CD4-positive, alpha-beta T cell (primary cell): ENCODE results near the gene UBA3. TPM values are rescaled to one million over a fixed set of nuclear protein-coding genes. Genes with fewer than 3 reads are reported as not detected.

Source experiments
- ATAC-seq: fragments of 200-7000 bp; cut with Tn5 transposase; one replicate; pipeline ENCODE4 v1.10.0; 2022; ENCODE audit warnings: mild to moderate bottlenecking; ENCODE audit not compliant: poor library complexity
- CTCF ChIA-PET: fragments of 350-600 bp; sonication (Branson Sonifier 250); formaldehyde crosslinking; loops from one replicate; lab custom pipeline; 2021; ENCODE audit warnings: antibody characterized with exemption, inconsistent platforms; lab: Charles Lee
- POLR2A ChIA-PET: fragments of 350-600 bp; sonication (Branson Sonifier 250); formaldehyde crosslinking; loops from one replicate; lab custom pipeline; 2021; ENCODE audit warnings: antibody characterized with exemption, inconsistent platforms; lab: Charles Lee
- DNase-seq, 14 experiments: peaks; one replicate each; pipeline ENCODE4 v3.0.0-alpha.2; 2013 to 2020; ENCODE audit warnings: mixed read lengths in 2 of 14
- H3K27ac ChIP-seq, 2 donors: one replicate each; pipeline versions ENCODE4 v1.5.1 to v1.7.0; 2013; ENCODE audit warnings: low read length in 2 of 2, low read depth in 1 of 2, mild to moderate bottlenecking in 1 of 2
- H3K27me3 ChIP-seq, 2 experiments: 1 replicate in 1 of 2; 2 replicates in 1 of 2; pipeline versions ENCODE4 v1.6.1 to v1.7.0; 2013; ENCODE audit warnings: low read length in 2 of 2, control low read depth in 1 of 2, mild to moderate bottlenecking in 1 of 2, moderate library complexity in 1 of 2; ENCODE audit not compliant: insufficient read depth in 2 of 2, control insufficient read depth in 1 of 2
- H3K36me3 ChIP-seq: one replicate; pipeline ENCODE4 v1.6.1; 2013; ENCODE audit warnings: low read length, control low read depth; ENCODE audit not compliant: insufficient read depth
- H3K4me1 ChIP-seq: one replicate; pipeline ENCODE4 v1.6.1; 2013; ENCODE audit warnings: low read length, control low read depth; ENCODE audit not compliant: insufficient read depth
- H3K4me3 ChIP-seq: one replicate; pipeline ENCODE4 v1.5.1; 2013; ENCODE audit warnings: mild to moderate bottlenecking, low read length, moderate library complexity
- H3K9me3 ChIP-seq, 2 experiments: 1 replicate in 1 of 2; 2 replicates in 1 of 2; pipeline versions ENCODE4 v1.6.1 to v1.7.0; 2013; ENCODE audit warnings: low read length in 2 of 2, mild to moderate bottlenecking in 2 of 2, control low read depth in 1 of 2, moderate library complexity in 1 of 2; ENCODE audit not compliant: control insufficient read depth in 1 of 2, insufficient read depth in 1 of 2
- H3K27ac Mint-ChIP-seq: one replicate; pipeline ENCODE4 v1.8.0; 2020; ENCODE audit warnings: mixed read lengths
- H3K27me3 Mint-ChIP-seq: one replicate; pipeline ENCODE4 v1.8.0; 2021; ENCODE audit warnings: mixed read lengths
- H3K36me3 Mint-ChIP-seq: one replicate; pipeline ENCODE4 v1.8.0; 2021; ENCODE audit warnings: low read depth, mixed read lengths
- H3K4me1 Mint-ChIP-seq: one replicate; pipeline ENCODE4 v1.8.0; 2021; ENCODE audit warnings: low read depth, mixed read lengths
- H3K4me3 Mint-ChIP-seq: one replicate; pipeline ENCODE4 v1.8.0; 2020; ENCODE audit warnings: mild to moderate bottlenecking, mixed read lengths
- H3K9me3 Mint-ChIP-seq: one replicate; pipeline ENCODE4 v1.8.0; 2020; ENCODE audit warnings: mixed read lengths
- intact Hi-C, 2 experiments: fragments of 100-400 bp; cut with DNase I in 1 of 2; cut with micrococcal nuclease in 1 of 2; formaldehyde crosslinking; loops; one replicate each; pipeline versions ENCODE4 v1.15.1 to v1.9.0; 2023 to 2025; cut with DNase I, micrococcal nuclease
- total RNA-seq, 174 experiments: library from RNA in 2 of 174; stranded (reverse) in 2 of 174; gene quantifications; one replicate each; pipeline ENCODE4 v1.2.3 and lab custom pipeline; 2021 to 2026
- TF ChIP-seq, protein P1 (sequence below): fragments of 200-600 bp; IDR thresholded peaks from one replicate; pipeline ENCODE4 v1.8.0; 2022; ENCODE audit warnings: antibody characterized with exemption, mild to moderate bottlenecking

The UBA3 gene
- total RNA-seq, 2 experiments from 2014 or later = 33.4 to 43.9 TPM

DNA sequence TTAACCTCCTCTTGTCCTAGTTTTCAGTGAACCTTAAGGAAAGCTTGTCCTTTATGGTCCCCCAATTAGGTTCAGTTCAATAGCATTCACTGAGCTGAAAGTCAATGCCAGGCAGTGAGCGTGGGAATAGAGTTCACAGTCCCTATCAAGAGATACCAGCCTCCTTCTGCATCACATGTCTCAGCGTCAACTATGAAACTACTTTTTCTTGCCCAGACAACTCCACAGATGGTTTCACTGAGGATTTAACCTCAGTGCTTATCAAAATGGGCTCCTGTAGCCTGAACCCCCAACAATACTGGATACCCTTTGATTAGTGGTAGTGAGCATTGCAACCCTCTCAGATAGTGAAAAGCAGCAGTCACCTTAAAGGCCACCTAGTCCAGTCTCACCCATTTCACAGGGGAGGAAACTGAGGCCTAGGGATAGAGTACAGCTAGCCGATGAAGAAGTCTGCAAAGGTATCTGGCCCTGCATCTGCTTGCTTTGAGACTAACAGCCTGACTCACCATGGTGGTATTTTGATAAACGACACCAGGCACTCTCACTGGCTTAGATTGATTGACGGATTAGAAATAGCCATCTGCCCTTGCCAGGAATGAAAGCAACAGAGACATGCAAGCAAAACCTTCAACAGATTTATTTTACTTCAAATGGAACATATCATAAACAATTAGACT, 1.6 kb upstream of the UBA3 start:
- intact Hi-C loops = loop anchor here in 1 of 2 experiments (10.0 kb wide), 1 partner anchor 1427 kb away; the partner anchor contains the start of gene SUCLG2
- no peaks in the 10 kb centered on the region for H3K27me3 ChIP-seq
- Mint-ChIP-seq H3K4me1 (peaks cover 78% of the 10 kb centered on the region), H3K36me3 (peaks cover 33% of the 10 kb centered on the region), H3K27ac (peak overlapping the region; percentile 96), H3K9me3 (no peaks in the 10 kb centered on the region), H3K4me3 (peak overlapping the region; percentile 83), H3K27me3 (no peaks in the 10 kb centered on the region)
- no peak for ATAC-seq
- CTCF ChIA-PET = interaction anchor here (1.0 to 3.6 kb wide), 3 partner anchors 30 to 57 kb away, joined by 3 to 19 read pairs (median 7); partner anchors contain the start of gene TMF1
- H3K27ac ChIP-seq = peak overlapping the region; percentile 91
- peaks cover 50% of the 10 kb centered on the region for H3K4me1 ChIP-seq
- H3K9me3 ChIP-seq = no peaks in the 10 kb centered on the region
- H3K36me3 ChIP-seq = no peaks in the 10 kb centered on the region
- no peak overlapping the region for H3K4me3 ChIP-seq
- DNase-seq = no peak
- TF ChIP-seq, protein P1, sequence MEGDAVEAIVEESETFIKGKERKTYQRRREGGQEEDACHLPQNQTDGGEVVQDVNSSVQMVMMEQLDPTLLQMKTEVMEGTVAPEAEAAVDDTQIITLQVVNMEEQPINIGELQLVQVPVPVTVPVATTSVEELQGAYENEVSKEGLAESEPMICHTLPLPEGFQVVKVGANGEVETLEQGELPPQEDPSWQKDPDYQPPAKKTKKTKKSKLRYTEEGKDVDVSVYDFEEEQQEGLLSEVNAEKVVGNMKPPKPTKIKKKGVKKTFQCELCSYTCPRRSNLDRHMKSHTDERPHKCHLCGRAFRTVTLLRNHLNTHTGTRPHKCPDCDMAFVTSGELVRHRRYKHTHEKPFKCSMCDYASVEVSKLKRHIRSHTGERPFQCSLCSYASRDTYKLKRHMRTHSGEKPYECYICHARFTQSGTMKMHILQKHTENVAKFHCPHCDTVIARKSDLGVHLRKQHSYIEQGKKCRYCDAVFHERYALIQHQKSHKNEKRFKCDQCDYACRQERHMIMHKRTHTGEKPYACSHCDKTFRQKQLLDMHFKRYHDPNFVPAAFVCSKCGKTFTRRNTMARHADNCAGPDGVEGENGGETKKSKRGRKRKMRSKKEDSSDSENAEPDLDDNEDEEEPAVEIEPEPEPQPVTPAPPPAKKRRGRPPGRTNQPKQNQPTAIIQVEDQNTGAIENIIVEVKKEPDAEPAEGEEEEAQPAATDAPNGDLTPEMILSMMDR = no peak
- POLR2A ChIA-PET = interaction anchor here (0.9 to 8.6 kb wide), 4 partner anchors 12 to 31 kb away, joined by 3 to 94 read pairs (median 39); partner anchors contain the start of gene TMF1

DNA sequence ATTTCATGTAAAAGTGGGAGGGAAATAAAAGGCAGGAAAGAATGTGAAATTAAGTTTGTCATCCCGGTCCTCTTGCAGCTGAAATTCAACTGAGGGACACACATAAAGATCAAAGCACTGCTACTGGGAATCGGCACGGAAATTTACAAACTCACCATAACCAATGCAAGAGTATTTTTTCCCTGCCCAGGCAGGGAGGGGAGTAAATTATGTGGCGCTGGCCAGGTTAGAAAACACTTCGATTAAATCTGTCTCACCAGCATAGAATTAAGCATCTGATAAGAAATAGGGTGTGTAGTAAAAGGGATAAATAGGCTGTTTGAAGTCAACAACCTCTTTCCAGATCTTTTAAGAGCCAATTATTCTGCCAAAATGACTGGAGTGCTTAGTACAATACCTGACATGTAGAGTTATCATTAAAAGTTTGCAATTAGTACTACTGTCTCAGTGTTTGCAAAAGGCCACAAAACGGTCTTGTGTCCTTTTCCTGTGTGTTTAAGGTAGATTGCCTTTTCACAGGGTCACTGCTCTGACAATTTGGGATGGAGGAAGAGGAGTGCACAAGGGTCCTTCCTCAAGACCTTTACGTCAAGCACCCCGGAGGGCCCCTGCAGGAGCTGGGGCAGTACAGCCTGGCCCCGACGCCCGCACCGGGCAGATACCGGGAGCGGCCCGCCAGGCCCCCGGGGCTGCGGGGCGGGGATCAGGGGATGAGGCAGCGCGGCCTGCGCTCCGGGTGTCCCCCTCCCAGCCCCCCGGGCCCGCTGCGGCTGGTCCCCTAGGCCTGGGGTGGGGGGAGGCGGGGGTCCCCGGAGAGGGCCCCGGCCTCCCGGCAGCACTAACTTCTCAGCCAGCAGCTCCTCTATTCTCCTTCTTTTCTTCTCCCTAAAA, 651 bp downstream of the UBA3 start:
- DNase-seq (peak in 3 of 14 experiments; percentile 23 to 48 (median 38)), ATAC-seq (no peak)
- H3K27ac Mint-ChIP-seq = peak overlapping the region; percentile 96
- peaks cover 16% of the 10 kb centered on the region for H3K36me3 ChIP-seq
- H3K27ac ChIP-seq = peak overlapping the region in 1 of 2 donors; percentile 52
- no peaks in the 10 kb centered on the region for H3K9me3 Mint-ChIP-seq
- TF ChIP-seq, protein P1 = no peak
- peaks cover 20% of the 10 kb centered on the region for H3K36me3 Mint-ChIP-seq
- intact Hi-C loops = loop anchor here (1.0 to 10.0 kb wide), 3 partner anchors 27 to 1425 kb away; partner anchors contain the start of genes TMF1 (in 2 of the 2) and SUCLG2 (in 1 of the 2)
- no peaks in the 10 kb centered on the region for H3K27me3 ChIP-seq
- no peaks in the 10 kb centered on the region for H3K9me3 ChIP-seq
- POLR2A ChIA-PET = interaction anchor here (1.4 to 8.6 kb wide), 4 partner anchors 14 to 28 kb away, joined by 5 to 94 read pairs (median 41); partner anchors contain the start of gene TMF1
- CTCF ChIA-PET = interaction anchor here (0.9 to 1.7 kb wide), 2 partner anchors 16 to 74 kb away, joined by 3 read pairs; no protein-coding TSS in a partner anchor
- H3K4me1 Mint-ChIP-seq = peaks cover 67% of the 10 kb centered on the region
- H3K4me3 Mint-ChIP-seq = peak overlapping the region; percentile 87
- peaks cover 49% of the 10 kb centered on the region for H3K4me1 ChIP-seq
- no peaks in the 10 kb centered on the region for H3K27me3 Mint-ChIP-seq
- peak overlapping the region; percentile 70 for H3K4me3 ChIP-seq

DNA sequence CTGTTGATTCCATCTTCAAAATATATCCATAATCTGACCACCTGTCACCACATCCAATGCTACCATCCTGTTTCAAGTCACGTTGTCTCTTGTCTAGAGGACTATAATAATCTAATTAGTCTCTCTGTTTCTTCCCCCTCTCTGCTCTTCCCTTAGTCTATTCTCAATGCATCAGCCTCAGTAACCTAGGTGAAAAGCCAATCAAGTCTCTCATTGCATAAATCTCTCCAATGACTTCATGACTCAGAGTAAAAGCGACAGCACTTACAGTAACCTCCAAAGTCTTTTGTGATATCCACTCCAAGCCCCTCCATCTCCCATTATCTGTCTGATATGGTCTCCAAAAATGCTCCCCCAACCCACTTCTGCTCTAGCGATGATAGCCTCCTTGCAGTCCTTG, 7.2 kb downstream of the UBA3 start:
- Mint-ChIP-seq H3K27me3 (no peaks in the 10 kb centered on the region), H3K4me1 (peaks cover 34% of the 10 kb centered on the region), H3K9me3 (no peaks in the 10 kb centered on the region), H3K27ac (peak overlapping the region; percentile 40), H3K36me3 (peaks cover 60% of the 10 kb centered on the region), H3K4me3 (no peak overlapping the region)
- Histone ChIP-seq H3K9me3 (no peaks in the 10 kb centered on the region), H3K27ac (no peak overlapping the region), H3K4me3 (no peak overlapping the region), H3K4me1 (peaks cover 3% of the 10 kb centered on the region), H3K36me3 (peaks cover 44% of the 10 kb centered on the region), H3K27me3 (no peaks in the 10 kb centered on the region)
- intact Hi-C loops = no loop called here
- ChIA-PET CTCF (no interaction called here), POLR2A (no interaction called here)
- TF ChIP-seq, protein P1 = no peak
- DNase-seq (no peak), ATAC-seq (no peak)
